Measurements from ENCODE around the gene PIPOX.

DNA sequence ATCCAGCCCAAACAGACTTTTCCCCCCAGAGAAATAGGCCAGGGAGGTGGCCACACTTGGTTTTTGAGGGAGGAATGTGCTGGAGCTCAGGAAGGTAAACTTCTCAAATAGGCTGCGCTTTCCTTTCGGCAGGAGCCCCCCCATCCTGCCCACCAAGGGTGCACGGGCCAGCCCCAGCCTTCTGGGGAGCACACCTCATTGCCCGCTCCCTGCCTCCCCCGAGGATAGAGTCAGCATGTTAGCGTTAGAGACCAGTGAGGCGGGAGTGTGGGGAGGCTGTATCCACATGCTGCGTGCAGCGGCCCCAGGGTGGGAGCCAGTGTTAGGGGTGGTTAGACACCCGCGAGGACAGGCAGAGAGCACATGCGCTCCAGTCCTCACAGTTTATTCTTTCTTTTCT lies 42.3 kb downstream of the PIPOX start:
- TF ChIP-seq, protein P1, sequence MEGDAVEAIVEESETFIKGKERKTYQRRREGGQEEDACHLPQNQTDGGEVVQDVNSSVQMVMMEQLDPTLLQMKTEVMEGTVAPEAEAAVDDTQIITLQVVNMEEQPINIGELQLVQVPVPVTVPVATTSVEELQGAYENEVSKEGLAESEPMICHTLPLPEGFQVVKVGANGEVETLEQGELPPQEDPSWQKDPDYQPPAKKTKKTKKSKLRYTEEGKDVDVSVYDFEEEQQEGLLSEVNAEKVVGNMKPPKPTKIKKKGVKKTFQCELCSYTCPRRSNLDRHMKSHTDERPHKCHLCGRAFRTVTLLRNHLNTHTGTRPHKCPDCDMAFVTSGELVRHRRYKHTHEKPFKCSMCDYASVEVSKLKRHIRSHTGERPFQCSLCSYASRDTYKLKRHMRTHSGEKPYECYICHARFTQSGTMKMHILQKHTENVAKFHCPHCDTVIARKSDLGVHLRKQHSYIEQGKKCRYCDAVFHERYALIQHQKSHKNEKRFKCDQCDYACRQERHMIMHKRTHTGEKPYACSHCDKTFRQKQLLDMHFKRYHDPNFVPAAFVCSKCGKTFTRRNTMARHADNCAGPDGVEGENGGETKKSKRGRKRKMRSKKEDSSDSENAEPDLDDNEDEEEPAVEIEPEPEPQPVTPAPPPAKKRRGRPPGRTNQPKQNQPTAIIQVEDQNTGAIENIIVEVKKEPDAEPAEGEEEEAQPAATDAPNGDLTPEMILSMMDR (IDR thresholded peaks at IDR 0.05), result no peak
- no peak for TF ChIP-seq POLR2AphosphoS5 (IDR thresholded peaks at IDR 0.05)
